Sigmoid colon (tissue), 7 donors: ENCODE results near the gene ATPAF1. TPM values are rescaled to one million over a fixed set of nuclear protein-coding genes. Genes with fewer than 3 reads are reported as not detected.

Experiments
- DNase-seq: peaks from one replicate; pipeline ENCODE4 v3.0.0-alpha.2; 2019
- H3K27ac ChIP-seq, 4 donors: fragments of 200-600 bp; sonication (generic); one replicate each; pipeline ENCODE4 v1.5.1; 2016 to 2019; ENCODE audit warnings: mild to moderate bottlenecking in 1 of 4
- H3K27me3 ChIP-seq, 3 donors: fragments of 200-600 bp; sonication (generic); one replicate each; pipeline ENCODE4 v1.5.1; 2019; ENCODE audit warnings: mild to moderate bottlenecking in 1 of 3
- H3K36me3 ChIP-seq, 4 donors: fragments of 200-600 bp; sonication (generic); one replicate each; pipeline ENCODE4 v1.5.1; 2016 to 2019
- H3K4me1 ChIP-seq, 4 donors: fragments of 200-600 bp; sonication (generic); one replicate each; pipeline ENCODE4 v1.5.1; 2017 to 2019
- H3K4me3 ChIP-seq, 4 donors: fragments of 200-600 bp; sonication (generic); one replicate each; pipeline ENCODE4 v1.5.1; 2017 to 2019; ENCODE audit warnings: mild to moderate bottlenecking in 2 of 4, moderate library complexity in 1 of 4
- H3K9me3 ChIP-seq, 4 donors: fragments of 200-600 bp in 3 of 4; sonication (generic) in 3 of 4; one replicate each; pipeline versions ENCODE4 v1.5.1 to v1.6.1; 2013 to 2019
- CTCF ChIP-seq, 4 experiments: fragments of 450-650 bp in 3 of 4; fragments of 200-600 bp in 1 of 4; IDR thresholded peaks; one replicate each; pipeline ENCODE4 v1.5.1; 2016 to 2019; ENCODE audit warnings: antibody characterized with exemption in 4 of 4, mild to moderate bottlenecking in 3 of 4, moderate library complexity in 2 of 4
- EP300 ChIP-seq, 4 donors: sonication (generic); formaldehyde crosslinking; IDR thresholded peaks; one replicate each; pipeline ENCODE4 v1.6.1; 2017; ENCODE audit warnings: antibody characterized with exemption in 4 of 4
- POLR2A ChIP-seq, 2 donors: fragments of 450-650 bp; IDR thresholded peaks; one replicate each; pipeline ENCODE4 v1.6.1; 2016; ENCODE audit warnings: antibody characterized with exemption in 2 of 2, mild to moderate bottlenecking in 2 of 2, moderate library complexity in 2 of 2
- POLR2AphosphoS5 ChIP-seq, 4 donors: sonication (generic); formaldehyde crosslinking; IDR thresholded peaks; one replicate each; pipeline ENCODE4 v1.6.1; 2017; ENCODE audit warnings: antibody characterized with exemption in 4 of 4
- WGBS, 2 donors: extraction: QIAGEN DNeasy Blood & Tissue Kit; methylation state at CpG; one replicate each; pipeline ENCODE4 v1.1.7; 2013; 5-methylcytosine and 5-hydroxymethylcytosine counted together
- intact Hi-C: fragments of 100-400 bp; cut with DNase I; formaldehyde crosslinking; loops from one replicate; pipeline ENCODE4 v1.15.1; 2023
- polyA plus RNA-seq, 3 donors: library from polyadenylated mRNA; stranded (reverse); fragments of 200-250 nt; gene quantifications; one replicate each; pipeline ENCODE4 v1.2.3, GENCODE V29; 2013
- total RNA-seq, 4 donors: library from RNA; depleted of rRNA; stranded (reverse); fragments of >200 nt; gene quantifications; one replicate each; pipeline ENCODE4 v1.1.0, GENCODE V29; 2016
- donor health status: healthy with polysubstance abuse.
- donor health status: Bipolar disorder and iron deficiency.
- donor health status: healthy.

Gene ATPAF1
- total and polyA plus RNA-seq, 7 donors, result 35.2 to 82.8 (median 61.0) TPM

DNA sequence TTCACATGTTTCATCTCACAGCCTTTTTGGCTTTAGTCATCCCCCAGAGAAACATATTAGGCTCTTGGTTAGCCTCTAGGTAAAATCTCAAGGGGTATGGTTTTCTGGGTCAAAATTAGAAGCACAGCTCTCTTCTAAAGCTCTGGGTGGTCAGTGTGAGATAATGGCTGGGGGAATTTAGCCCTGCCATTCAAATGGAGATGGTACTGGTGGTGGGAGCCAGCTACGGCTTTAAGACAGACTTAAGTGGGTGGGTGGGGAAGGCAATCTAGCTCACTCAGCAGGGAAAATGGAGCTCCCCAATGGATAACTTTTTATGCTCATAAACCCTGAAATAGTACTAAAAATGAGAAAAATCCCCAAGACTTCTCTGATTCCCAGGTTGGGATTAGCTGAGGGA is 9.2 kb upstream of the ATPAF1 start:
- Histone ChIP-seq H3K27me3 (no peaks in the 10 kb centered on the region), H3K27ac (no peak overlapping the region), H3K36me3 (peaks cover 0 to 81% (median 28%) of the 10 kb centered on the region in 4 donors), H3K4me1 (peaks cover 0 to 12% (median 0%) of the 10 kb centered on the region in 4 donors), H3K9me3 (no peaks in the 10 kb centered on the region), H3K4me3 (no peak overlapping the region)
- 96 to 98% methylated on average over 1 of the region's 1 CpG for WGBS, 2 donors
- no peak for DNase-seq
- intact Hi-C loops, result no loop called here
- TF ChIP-seq POLR2A (IDR thresholded peaks at IDR 0.05) (no peak), CTCF (IDR thresholded peaks at IDR 0.05) (no peak), POLR2AphosphoS5 (IDR thresholded peaks at IDR 0.05) (no peak), EP300 (IDR thresholded peaks at IDR 0.05) (no peak)

GRCh38 chr1:46676531-46676930 is 8.4 kb upstream of the ATPAF1 start:
- Histone ChIP-seq H3K36me3 (peaks cover 0 to 73% (median 27%) of the 10 kb centered on the region in 4 donors), H3K4me1 (peaks cover 0 to 6% (median 0%) of the 10 kb centered on the region in 4 donors), H3K4me3 (no peak overlapping the region), H3K27ac (no peak overlapping the region), H3K9me3 (no peaks in the 10 kb centered on the region), H3K27me3 (no peaks in the 10 kb centered on the region)
- TF ChIP-seq EP300 (IDR thresholded peaks at IDR 0.05), result no peak
- no peak for TF ChIP-seq POLR2AphosphoS5 (IDR thresholded peaks at IDR 0.05)
- no peak for TF ChIP-seq CTCF (IDR thresholded peaks at IDR 0.05)
- no peak for TF ChIP-seq POLR2A (IDR thresholded peaks at IDR 0.05)
- DNase-seq, result no peak
- intact Hi-C loops, result no loop called here
- 88 to 95% methylated on average over 1 of the region's 1 CpG for WGBS, 2 donors

GRCh38 chr1:46675549-46676314 is 7.6 kb upstream of the ATPAF1 start:
- Histone ChIP-seq H3K4me3 (no peak overlapping the region), H3K36me3 (peaks cover 0 to 66% (median 26%) of the 10 kb centered on the region in 4 donors), H3K4me1 (no peaks in the 10 kb centered on the region), H3K27me3 (no peaks in the 10 kb centered on the region), H3K9me3 (no peaks in the 10 kb centered on the region), H3K27ac (no peak overlapping the region)
- WGBS, 2 donors, result 95 to 96% methylated on average over 1 of the region's 1 CpG
- TF ChIP-seq POLR2AphosphoS5 (IDR thresholded peaks at IDR 0.05) (no peak), CTCF (IDR thresholded peaks at IDR 0.05) (no peak), EP300 (IDR thresholded peaks at IDR 0.05) (no peak), POLR2A (IDR thresholded peaks at IDR 0.05) (no peak)
- intact Hi-C loops, result no loop called here
- no peak for DNase-seq

GRCh38 chr1:46673749-46674182 is 5.6 kb upstream of the ATPAF1 start:
- TF ChIP-seq CTCF (IDR thresholded peaks at IDR 0.05) (no peak), POLR2AphosphoS5 (IDR thresholded peaks at IDR 0.05) (no peak), POLR2A (IDR thresholded peaks at IDR 0.05) (no peak), EP300 (IDR thresholded peaks at IDR 0.05) (no peak)
- intact Hi-C loops, result no loop called here
- 63 to 76% methylated on average over 4 of the region's 4 CpGs for WGBS, 2 donors

More at GRCh38 chr1:46673749-46674182, 5.6 kb upstream of the ATPAF1 start:
- H3K27ac ChIP-seq, result no peak overlapping the region
- peaks cover 0 to 2% (median 0%) of the 10 kb centered on the region in 4 donors for H3K4me1 ChIP-seq
- no peak for DNase-seq
- H3K9me3 ChIP-seq, result no peaks in the 10 kb centered on the region
- H3K4me3 ChIP-seq, result no peak overlapping the region
- no peaks in the 10 kb centered on the region for H3K27me3 ChIP-seq
- H3K36me3 ChIP-seq, result peaks cover 0 to 48% (median 20%) of the 10 kb centered on the region in 4 donors
